Germinal center (tissue), 1 donor: ENCODE results near the gene IPO11.
"Not testable (repeated sequence)": the region's sequence is repeated elsewhere in the genome, so short reads cannot be mapped to it uniquely, and the experiment has no call there.

Experiments used
- DNase-seq: peaks from one replicate; pipeline ENCODE4 v3.0.0; 2012; ENCODE audit warnings: mixed read lengths, low spot score

IPO11 gene

GRCh38 chr5:62514510-62515119, 102.1 kb downstream of the IPO11 start:
- no peak for DNase-seq

GRCh38 chr5:62520812-62521211, 108.2 kb downstream of the IPO11 start:
- DNase-seq, result not testable (repeated sequence)

- no peak for DNase-seq
Observed at GRCh38 chr5:62521319-62521718, 108.8 kb downstream of the IPO11 start.

GRCh38 chr5:62522811-62523210, 110.2 kb downstream of the IPO11 start:
- DNase-seq, result no peak

GRCh38 chr5:62533597-62533996, 121.0 kb downstream of the IPO11 start:
- DNase-seq, result no peak

GRCh38 chr5:62534461-62535236, 122.1 kb downstream of the IPO11 start:
- DNase-seq, result no peak

- DNase-seq, result no peak
Observed at GRCh38 chr5:62536232-62536631, 123.7 kb downstream of the IPO11 start.

GRCh38 chr5:62536783-62537182, 124.2 kb downstream of the IPO11 start:
- DNase-seq, result no peak

GRCh38 chr5:62538017-62538942, 125.7 kb downstream of the IPO11 start:
- no peak for DNase-seq

GRCh38 chr5:62542720-62543119, 130.2 kb downstream of the IPO11 start:
- no peak for DNase-seq

GRCh38 chr5:62547945-62548630, 135.5 kb downstream of the IPO11 start:
- DNase-seq, result no peak

GRCh38 chr5:62550103-62550502, 137.5 kb downstream of the IPO11 start:
- no peak for DNase-seq

GRCh38 chr5:62555930-62556329, 143.4 kb downstream of the IPO11 start:
- DNase-seq, result no peak

- no peak for DNase-seq
Observed at GRCh38 chr5:62558941-62559340, 146.4 kb downstream of the IPO11 start.

- DNase-seq, result no peak
Observed at GRCh38 chr5:62560786-62561185, 148.2 kb downstream of the IPO11 start.

- DNase-seq, result no peak
Observed at GRCh38 chr5:62561896-62562295, 149.3 kb downstream of the IPO11 start.

GRCh38 chr5:62562867-62563266, 150.3 kb downstream of the IPO11 start:
- no peak for DNase-seq

GRCh38 chr5:62564101-62564500, 151.5 kb downstream of the IPO11 start:
- DNase-seq, result no peak

- not testable (repeated sequence) for DNase-seq
Observed at GRCh38 chr5:62565740-62566139, 153.2 kb downstream of the IPO11 start.

- DNase-seq, result no peak
Observed at GRCh38 chr5:62568143-62568542, 155.6 kb downstream of the IPO11 start.

GRCh38 chr5:62568800-62569432, 156.4 kb downstream of the IPO11 start:
- DNase-seq, result no peak

GRCh38 chr5:62569470-62569869, 156.9 kb downstream of the IPO11 start:
- DNase-seq, result no peak
